ENCODE results near the gene TRABD2B. TPM values are rescaled to one million over a fixed set of nuclear protein-coding genes. Genes with fewer than 3 reads are reported as not detected.

The TRABD2B gene
- total RNA-seq, 1 donor from 2014 or later: not detected

GRCh38 chr1:47970882-47971281 is 26.3 kb downstream of the TRABD2B start:
- Mint-ChIP-seq H3K27ac (ENCODE audit: unreplicated experiment) (no peak overlapping the region), H3K9me3 (ENCODE audit: unreplicated experiment) (no peaks in the 10 kb centered on the region), H3K4me3 (ENCODE audit: unreplicated experiment) (no peak overlapping the region), H3K36me3 (ENCODE audit: unreplicated experiment) (no peaks in the 10 kb centered on the region), H3K27me3 (ENCODE audit: unreplicated experiment) (peaks cover 13% of the 10 kb centered on the region), H3K4me1 (ENCODE audit: unreplicated experiment) (no peaks in the 10 kb centered on the region)
- DNase-seq (ENCODE audit: extremely low spot score, unreplicated experiment): no peak
- TF ChIP-seq, protein P1, sequence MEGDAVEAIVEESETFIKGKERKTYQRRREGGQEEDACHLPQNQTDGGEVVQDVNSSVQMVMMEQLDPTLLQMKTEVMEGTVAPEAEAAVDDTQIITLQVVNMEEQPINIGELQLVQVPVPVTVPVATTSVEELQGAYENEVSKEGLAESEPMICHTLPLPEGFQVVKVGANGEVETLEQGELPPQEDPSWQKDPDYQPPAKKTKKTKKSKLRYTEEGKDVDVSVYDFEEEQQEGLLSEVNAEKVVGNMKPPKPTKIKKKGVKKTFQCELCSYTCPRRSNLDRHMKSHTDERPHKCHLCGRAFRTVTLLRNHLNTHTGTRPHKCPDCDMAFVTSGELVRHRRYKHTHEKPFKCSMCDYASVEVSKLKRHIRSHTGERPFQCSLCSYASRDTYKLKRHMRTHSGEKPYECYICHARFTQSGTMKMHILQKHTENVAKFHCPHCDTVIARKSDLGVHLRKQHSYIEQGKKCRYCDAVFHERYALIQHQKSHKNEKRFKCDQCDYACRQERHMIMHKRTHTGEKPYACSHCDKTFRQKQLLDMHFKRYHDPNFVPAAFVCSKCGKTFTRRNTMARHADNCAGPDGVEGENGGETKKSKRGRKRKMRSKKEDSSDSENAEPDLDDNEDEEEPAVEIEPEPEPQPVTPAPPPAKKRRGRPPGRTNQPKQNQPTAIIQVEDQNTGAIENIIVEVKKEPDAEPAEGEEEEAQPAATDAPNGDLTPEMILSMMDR (IDR thresholded peaks at IDR 0.05): no peak

DNA sequence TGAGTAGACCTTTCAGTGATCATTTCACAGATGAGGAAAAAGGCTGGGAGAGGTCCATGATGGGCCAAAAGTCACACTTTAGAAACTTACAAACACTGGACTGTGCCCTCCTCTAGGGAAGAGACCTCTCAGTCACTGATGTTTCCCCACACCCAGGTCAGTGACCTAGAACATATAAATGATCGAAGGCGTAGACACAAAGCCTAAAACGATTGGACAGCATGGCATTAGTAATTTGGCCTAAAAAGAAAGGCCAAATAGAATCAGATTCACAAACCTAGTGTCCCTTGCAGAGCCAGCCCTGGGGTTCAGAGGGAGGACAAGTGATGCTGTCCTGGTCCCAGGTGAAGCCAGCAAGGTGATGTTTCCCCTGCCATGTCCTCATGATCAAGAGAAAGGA is 27.7 kb downstream of the TRABD2B start:
- no peak for DNase-seq (ENCODE audit: extremely low spot score, unreplicated experiment)
- Mint-ChIP-seq H3K36me3 (ENCODE audit: unreplicated experiment) (no peaks in the 10 kb centered on the region), H3K27ac (ENCODE audit: unreplicated experiment) (no peak overlapping the region), H3K27me3 (ENCODE audit: unreplicated experiment) (peaks cover 6% of the 10 kb centered on the region), H3K9me3 (ENCODE audit: unreplicated experiment) (no peaks in the 10 kb centered on the region), H3K4me3 (ENCODE audit: unreplicated experiment) (no peak overlapping the region), H3K4me1 (ENCODE audit: unreplicated experiment) (no peaks in the 10 kb centered on the region)
- TF ChIP-seq, protein P1 (IDR thresholded peaks at IDR 0.05): no peak

DNA sequence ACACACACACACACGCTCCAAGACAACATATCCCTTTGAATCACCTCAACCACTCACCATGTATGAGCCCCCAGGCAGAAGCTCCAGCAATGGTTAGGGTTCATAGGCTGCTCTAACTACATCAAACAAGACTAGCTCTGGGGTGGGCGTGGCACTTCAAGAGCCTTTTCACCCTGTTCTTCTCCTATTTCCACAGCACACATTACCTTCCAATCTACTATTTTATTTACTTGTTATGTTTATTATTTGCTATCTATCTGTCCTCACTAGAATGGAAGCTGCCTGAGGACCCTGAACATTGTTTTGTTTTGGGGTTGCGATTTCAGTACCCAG is 28.7 kb downstream of the TRABD2B start:
- TF ChIP-seq, protein P1 (IDR thresholded peaks at IDR 0.05): no peak
- no peaks in the 10 kb centered on the region for H3K4me1 Mint-ChIP-seq (ENCODE audit: unreplicated experiment)
- no peak overlapping the region for H3K4me3 Mint-ChIP-seq (ENCODE audit: unreplicated experiment)
- H3K36me3 Mint-ChIP-seq (ENCODE audit: unreplicated experiment): no peaks in the 10 kb centered on the region
- DNase-seq (ENCODE audit: extremely low spot score, unreplicated experiment): no peak
- no peak overlapping the region for H3K27ac Mint-ChIP-seq (ENCODE audit: unreplicated experiment)
- no peaks in the 10 kb centered on the region for H3K9me3 Mint-ChIP-seq (ENCODE audit: unreplicated experiment)
- H3K27me3 Mint-ChIP-seq (ENCODE audit: unreplicated experiment): no peaks in the 10 kb centered on the region

GRCh38 chr1:47967864-47968555 is 29.2 kb downstream of the TRABD2B start:
- Mint-ChIP-seq H3K9me3 (ENCODE audit: unreplicated experiment) (no peaks in the 10 kb centered on the region), H3K27me3 (ENCODE audit: unreplicated experiment) (no peaks in the 10 kb centered on the region), H3K36me3 (ENCODE audit: unreplicated experiment) (no peaks in the 10 kb centered on the region), H3K4me3 (ENCODE audit: unreplicated experiment) (no peak overlapping the region), H3K27ac (ENCODE audit: unreplicated experiment) (no peak overlapping the region), H3K4me1 (ENCODE audit: unreplicated experiment) (no peaks in the 10 kb centered on the region)
- DNase-seq (ENCODE audit: extremely low spot score, unreplicated experiment): no peak
- TF ChIP-seq, protein P1 (IDR thresholded peaks at IDR 0.05): no peak

DNA sequence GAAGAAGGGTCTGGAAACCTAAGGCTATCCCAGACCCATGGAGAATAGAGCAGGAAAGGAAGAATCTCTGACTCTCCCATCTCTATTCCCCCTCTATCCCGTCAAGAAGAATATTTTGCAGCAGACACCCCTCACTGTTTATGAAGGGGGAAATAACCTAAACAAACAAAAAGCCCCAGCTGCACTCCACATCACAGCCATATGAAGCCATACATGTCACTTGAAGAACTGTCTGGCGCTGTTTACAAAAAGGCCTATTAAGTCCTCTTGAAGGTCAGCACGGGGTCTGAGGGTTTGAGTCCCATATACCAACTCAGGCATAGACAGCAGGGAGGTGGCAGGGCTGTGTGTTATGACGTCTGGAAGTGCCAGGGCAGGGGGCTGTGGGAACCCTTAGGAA is 31.4 kb downstream of the TRABD2B start:
- H3K36me3 Mint-ChIP-seq (ENCODE audit: unreplicated experiment): no peaks in the 10 kb centered on the region
- H3K27ac Mint-ChIP-seq (ENCODE audit: unreplicated experiment): no peak overlapping the region
- H3K27me3 Mint-ChIP-seq (ENCODE audit: unreplicated experiment): no peaks in the 10 kb centered on the region
- TF ChIP-seq, protein P1 (IDR thresholded peaks at IDR 0.05): no peak
- no peaks in the 10 kb centered on the region for H3K9me3 Mint-ChIP-seq (ENCODE audit: unreplicated experiment)
- no peaks in the 10 kb centered on the region for H3K4me1 Mint-ChIP-seq (ENCODE audit: unreplicated experiment)
- H3K4me3 Mint-ChIP-seq (ENCODE audit: unreplicated experiment): no peak overlapping the region
- DNase-seq (ENCODE audit: extremely low spot score, unreplicated experiment): no peak

All from osteocyte (in vitro differentiated cells).